T-helper 9 cell (primary cell): Measurements from ENCODE around the gene TEX51.

ENCODE experiments used
- DNase-seq: peaks from one replicate; pipeline ENCODE4 v3.0.0-alpha.2; 2020

TEX51 gene

GRCh38 chr2:126894082-126894481, 4.6 kb upstream of the TEX51 start:
- no peak for DNase-seq

GRCh38 chr2:126894585-126895182, 4.0 kb upstream of the TEX51 start:
- no peak for DNase-seq

GRCh38 chr2:126895336-126895735, 3.4 kb upstream of the TEX51 start:
- no peak for DNase-seq

DNA sequence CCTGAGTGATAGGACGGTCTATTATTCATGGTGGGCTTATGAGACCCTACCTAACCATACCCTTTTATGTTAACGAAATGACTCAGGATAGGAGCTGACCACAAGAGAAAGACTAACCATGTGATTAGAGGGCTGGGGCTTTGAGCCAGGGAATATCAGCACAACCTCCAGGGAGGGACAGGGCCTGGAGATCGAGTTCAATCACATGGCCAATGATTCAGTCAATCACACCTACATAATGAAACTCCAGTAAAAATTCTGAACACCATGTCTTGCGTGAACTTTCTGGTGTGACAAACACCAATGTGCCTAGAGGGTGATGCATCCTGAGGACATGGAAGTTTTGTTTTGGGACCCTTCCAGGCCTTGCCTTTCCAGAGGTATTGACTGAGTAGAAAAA, 2.2 kb upstream of the TEX51 start:
- DNase-seq = no peak

DNA sequence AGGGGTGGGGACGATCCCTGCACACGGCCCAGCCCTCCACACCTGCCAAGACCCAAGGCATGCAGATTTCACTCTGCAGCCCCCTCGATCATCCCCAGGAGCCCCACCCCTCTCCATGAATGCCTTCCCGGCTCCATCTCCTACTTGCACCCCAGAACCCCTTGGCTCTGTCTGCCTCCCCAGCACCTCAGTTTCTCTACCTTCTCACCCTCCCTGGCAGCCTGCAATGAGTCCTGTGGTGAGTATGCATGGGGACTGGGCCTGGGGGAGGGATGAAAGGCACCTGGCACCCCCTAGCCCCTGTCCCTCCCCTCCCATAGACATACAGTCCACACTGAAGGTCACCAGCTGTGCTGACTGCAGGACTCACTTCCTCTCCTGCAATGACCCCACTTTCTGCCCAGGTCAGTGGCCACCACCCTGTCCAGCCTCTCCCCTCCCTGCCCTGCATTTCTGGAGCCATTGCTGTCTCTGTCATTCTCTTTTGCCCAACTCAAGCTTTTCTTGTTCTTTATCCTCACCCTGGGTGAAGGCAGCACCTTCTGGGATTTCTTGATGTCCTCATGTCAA, 1.0 kb downstream of the TEX51 start:
- no peak for DNase-seq

DNA sequence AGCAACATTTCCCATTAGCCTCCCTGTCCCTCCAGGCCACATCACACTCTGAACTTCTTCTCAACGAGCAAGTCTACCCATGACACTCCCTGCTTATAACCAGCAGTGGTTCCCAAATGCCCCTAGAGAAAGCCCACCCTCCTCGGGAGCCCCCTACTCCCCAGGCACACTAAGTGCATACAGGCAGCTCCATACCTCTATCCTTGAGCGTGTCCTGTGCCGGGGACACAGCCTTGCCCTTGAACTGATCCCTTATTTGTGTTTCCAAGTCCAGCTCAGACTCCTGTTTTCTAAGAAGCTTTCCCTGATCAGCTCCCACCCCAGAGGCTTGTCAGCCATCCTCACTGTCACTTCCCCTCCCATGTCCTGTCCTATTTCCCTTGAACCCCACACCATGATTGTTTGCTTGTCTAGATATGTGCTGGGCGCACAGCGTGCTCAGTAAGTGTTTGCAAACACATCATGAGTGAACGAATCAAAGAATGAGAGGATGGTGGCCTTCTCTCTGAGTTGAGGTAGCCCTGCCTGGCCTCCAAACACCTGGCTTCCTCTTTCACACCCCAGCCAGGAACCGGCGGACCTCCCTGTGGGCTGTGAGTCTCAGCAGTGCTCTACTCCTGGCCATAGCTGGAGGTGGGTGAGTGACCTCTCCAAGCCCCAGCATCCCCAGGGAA, 2.1 kb downstream of the TEX51 start:
- no peak for DNase-seq

DNA sequence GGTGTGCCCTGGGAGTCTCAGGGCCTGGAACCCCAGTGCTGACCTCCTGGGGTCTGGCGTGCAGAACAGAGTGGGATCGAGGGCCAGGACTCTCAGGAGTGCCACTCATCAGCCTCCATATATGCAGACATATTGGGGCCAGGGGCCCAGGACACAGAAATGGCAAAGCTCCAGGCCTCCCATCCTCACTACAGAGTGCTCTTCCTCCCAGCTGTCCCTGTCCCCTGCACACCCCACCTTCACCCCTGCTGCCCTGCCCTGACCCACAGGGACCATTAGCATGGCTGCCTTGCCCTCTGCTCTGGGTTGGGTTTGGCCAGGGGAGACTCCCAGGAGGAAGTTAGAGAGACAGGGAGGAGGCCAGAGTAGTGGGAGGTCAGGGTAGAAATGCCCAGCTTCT, 2.8 kb downstream of the TEX51 start:
- no peak for DNase-seq

GRCh38 chr2:126902152-126902835, 3.6 kb downstream of the TEX51 start:
- no peak for DNase-seq

- DNase-seq = no peak
Observed at GRCh38 chr2:126902859-126903258, 4.2 kb downstream of the TEX51 start.

GRCh38 chr2:126905991-126906390, 7.3 kb downstream of the TEX51 start:
- no peak for DNase-seq

DNA sequence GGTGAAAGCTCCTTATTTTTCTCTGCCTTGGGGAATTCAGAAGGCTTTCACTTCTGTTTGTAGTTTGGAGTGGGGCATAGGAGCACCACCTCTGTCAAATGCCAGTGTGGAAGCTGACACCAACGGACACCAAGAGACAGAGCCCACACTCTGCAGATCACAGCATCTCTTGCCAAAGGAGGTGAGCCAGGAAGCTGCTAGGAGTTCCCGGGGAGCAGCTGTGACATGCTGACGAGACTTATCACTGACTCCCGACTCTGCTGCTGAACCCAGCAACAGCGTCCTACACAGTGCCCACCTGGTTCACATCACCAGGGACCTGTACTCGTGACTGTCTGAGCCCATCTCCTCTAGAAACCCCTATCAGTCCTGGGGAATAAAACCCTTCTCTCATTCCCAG, 8.1 kb downstream of the TEX51 start:
- DNase-seq = no peak

GRCh38 chr2:126907671-126908070, 9.0 kb downstream of the TEX51 start:
- no peak for DNase-seq

DNA sequence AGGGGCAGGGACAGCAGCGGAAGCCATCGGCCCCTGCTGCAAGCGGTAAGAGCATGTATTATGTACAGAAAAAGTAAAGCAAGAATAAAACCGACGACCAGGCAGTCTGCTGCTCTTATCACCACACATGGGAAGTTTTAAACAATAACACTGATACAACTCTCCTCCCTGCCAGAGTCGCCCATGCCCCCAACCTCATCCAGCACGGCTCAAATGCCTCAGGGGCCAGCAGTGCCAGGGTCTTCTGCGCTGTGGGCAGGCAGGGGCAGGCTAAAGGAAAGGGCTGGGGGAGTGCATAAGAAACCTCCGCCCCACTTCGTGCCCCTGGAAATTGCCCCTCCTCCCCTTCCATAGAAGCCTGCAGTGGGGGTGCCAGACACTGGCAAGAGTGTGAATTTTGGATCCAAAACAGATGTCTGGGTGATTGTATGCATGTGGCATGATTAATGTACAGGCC, 10.1 kb downstream of the TEX51 start:
- DNase-seq = no peak

DNA sequence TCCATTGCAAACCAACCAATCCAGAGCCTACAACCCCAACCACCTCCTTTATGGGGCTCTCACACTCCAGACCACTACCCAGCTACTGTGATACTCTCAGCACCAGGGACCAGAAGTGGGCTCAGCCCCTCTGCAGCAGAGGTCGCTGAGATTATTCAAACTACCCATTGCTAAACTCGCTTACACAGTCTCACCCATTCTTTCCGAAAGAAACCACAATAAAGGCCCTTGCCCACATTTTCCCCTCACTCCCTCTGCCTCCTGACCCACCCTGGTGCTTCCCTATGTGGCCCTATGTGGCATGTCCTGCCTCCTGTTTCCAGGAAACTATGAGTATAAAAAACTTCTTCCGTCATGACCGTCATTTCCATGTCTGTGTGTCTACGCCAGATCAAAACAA, 10.7 kb downstream of the TEX51 start:
- DNase-seq = no peak

- DNase-seq = no peak
Observed at GRCh38 chr2:126909781-126910180, 11.1 kb downstream of the TEX51 start.

GRCh38 chr2:126910637-126911036, 11.9 kb downstream of the TEX51 start:
- no peak for DNase-seq

GRCh38 chr2:126911111-126911796, 12.6 kb downstream of the TEX51 start:
- DNase-seq = no peak

- no peak for DNase-seq
Observed at GRCh38 chr2:126912201-126912600, 13.5 kb downstream of the TEX51 start.

DNA sequence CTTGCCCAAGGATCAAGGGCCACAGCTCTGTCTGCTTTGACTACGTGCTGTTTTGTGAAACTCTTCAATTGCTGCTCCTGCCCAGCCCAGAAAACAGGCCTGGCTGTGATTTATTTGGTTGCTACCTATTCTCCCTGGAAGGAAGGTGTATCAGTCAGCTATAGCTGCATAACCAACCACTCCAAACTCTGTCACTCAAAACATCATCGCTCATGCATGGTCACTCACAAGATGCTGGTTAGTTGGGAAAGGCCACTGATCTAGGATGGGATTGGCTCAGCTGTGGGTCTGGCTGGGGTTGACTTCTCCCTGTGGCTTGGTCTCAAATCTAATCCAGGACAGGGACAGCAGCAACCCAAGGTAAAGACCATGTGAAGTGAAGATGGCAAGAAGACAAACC, 14.6 kb downstream of the TEX51 start:
- no peak for DNase-seq

DNA sequence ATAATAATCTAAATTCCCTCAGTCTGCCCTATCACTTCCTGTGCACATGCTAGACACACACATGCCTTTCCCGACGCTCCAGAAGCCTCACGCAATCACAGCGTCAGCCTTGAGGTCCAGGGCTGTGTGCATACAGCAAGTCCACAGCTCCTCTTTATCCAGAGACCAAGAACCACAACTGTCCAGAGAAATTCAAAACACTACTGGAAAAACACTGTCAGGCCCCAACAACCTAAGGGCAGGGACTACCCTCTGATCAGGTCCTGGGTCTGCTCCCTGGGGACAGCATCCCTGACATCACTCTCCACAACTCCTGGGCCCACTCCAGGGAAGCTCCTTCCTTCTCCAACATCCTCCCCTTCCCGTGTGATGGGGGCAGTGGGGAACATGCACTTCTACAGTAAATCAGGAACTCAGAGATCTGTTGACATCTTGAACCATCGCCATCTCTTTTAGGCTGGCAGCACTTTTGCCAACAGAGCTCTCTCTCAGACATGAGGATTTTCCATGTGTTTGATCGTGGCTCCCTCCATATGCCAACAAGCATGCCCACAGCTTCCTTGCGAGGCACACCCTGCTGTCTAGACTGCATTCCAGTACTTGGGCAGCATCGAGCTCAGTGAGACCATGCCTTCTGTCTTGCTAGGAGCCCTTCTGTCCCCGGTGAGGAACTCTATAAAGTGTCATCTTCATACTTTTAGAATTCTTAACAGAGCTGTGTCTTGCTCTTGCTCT, 15.4 kb downstream of the TEX51 start:
- DNase-seq = no peak

DNA sequence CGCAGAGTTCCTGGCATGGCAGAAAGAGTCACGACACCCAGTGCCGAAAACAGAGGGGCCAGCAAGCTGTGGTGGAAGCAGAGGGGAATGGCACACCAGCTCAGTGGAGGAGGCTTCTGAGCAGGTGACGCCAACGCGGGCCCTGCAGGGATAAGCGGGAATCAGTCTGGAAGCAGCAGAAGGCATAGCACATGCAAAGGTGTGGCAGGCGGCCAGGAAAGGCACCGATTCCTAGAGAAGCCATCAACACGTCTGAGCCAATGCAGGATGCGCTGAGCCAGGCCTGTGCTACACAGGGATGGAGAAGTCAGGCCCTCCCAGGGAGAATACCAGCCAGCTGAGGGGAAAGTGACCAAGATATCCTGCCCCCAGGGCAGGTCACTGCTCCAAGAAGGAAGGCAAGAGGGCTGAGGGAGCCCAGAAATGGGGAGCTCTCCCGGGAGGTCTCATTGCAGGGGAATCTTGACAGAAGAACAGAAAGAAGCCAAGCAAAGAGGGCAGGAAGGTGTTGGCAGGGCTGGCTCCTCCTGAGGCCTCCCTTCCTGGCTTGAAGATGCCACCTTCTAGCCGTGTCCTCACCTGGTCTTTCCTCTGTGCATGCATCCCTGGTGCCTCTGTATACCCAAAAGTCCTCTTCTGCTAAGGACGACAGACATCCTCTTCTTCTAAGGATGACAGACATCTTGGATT, 16.3 kb downstream of the TEX51 start:
- no peak for DNase-seq

- no peak for DNase-seq
Observed at GRCh38 chr2:126915903-126916302, 17.2 kb downstream of the TEX51 start.
